Activated naive CD8-positive, alpha-beta T cell treated with anti-CD3 and anti-CD28 coated beads, Interleukin-2, amount 50 U/mL, for 16 hours (primary cell): ENCODE data around the gene NDUFB5.
A peak's percentile ranks its signal among the peaks of the same experiment; 100 is the strongest.
"Not testable (repeated sequence)": the region's sequence is repeated elsewhere in the genome, so short reads cannot be mapped to it uniquely, and the experiment has no call there.

Experiments used
- DNase-seq: peaks from one replicate; pipeline ENCODE4 v3.0.0-alpha.2; 2020; ENCODE audit warnings: low read depth, low spot score

NDUFB5 gene

GRCh38 chr3:179630753-179631451 is 26.3 kb downstream of the NDUFB5 start:
- no peak for DNase-seq

- no peak for DNase-seq
Observed at GRCh38 chr3:179640469-179640868, 35.9 kb downstream of the NDUFB5 start.

DNA sequence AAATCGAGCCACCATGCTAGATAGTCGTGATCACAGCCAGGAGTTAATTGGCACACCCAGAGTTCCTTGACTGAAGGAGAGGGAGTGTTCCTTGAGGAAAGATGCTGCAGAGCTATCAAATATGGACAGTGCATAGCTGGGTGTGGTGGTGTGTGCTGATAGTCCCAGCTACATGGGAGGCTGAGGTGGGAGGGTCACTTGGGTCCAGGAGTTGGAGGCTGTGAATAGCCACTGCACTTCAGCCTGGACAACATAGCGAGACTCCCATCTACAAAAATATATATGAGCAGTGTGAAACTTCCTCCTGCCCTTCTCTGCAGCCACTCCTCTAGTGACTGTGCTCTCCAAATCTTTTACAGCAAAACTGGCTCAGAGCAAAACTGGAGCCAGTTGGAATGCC is 38.3 kb downstream of the NDUFB5 start:
- no peak for DNase-seq

DNA sequence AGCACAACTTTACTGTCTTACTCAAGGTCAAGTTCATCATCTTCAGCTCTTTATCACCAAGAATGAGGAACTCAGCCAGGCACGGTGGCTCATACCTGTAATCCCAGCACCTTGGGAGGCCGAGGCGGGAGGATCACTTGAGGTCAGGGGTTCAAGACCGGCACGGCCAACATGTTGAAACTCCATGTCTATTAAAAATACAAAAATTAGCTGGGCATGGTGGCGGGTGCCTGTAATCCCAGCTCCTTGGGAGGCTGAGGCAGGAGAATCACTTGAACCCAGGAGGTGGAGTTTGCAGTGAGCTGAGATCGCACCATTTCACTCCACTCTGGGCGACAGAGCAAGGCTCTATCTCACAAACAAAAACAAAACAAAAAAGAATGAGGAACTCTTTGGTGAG is 39.2 kb downstream of the NDUFB5 start:
- not testable (repeated sequence) for DNase-seq

GRCh38 chr3:179646177-179646576 is 41.6 kb downstream of the NDUFB5 start:
- no peak for DNase-seq

- no peak for DNase-seq
Observed at GRCh38 chr3:179651687-179652446, 47.3 kb downstream of the NDUFB5 start.

DNA sequence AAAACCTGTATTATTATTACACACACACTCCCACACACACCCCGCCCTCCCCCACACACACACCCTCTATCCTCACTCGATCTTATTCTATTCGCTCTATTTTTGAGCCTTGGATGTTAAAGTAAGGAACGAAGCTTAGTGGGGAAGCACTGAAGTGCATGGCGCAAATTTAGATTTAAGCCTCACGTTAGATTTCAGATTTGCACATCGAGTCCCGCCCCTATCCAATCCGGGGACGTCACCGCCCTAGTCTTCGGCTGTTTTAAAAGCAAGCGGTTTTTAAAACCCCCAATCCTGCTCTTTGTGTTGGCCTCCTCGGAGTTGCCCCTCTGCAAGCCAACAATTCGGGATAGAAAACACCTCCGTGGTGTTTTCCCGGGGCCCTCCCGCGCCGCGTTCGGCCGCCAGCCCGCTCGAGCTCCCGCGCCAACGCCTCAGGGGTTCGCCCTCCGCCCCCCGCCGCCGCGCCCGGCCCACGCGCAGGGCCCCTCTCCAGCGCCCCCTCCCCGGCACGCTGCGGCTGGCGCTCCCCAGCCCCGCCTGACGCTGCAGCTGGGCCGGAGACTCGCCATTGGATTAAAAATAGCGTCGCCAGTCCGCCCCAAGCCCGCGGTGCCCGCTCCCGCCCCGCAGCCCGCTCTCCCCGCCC is 48.0 kb downstream of the NDUFB5 start, which contains the start of gene USP13:
USP13 (plus strand) TSS at position 594 of the 649 bp plus-strand sequence. CDS start 186 bp downstream, outside the sequence.
- peak; percentile 14 for DNase-seq

- peak; percentile 16 for DNase-seq
Observed at GRCh38 chr3:179653096-179653797, 48.7 kb downstream of the NDUFB5 start.

DNA sequence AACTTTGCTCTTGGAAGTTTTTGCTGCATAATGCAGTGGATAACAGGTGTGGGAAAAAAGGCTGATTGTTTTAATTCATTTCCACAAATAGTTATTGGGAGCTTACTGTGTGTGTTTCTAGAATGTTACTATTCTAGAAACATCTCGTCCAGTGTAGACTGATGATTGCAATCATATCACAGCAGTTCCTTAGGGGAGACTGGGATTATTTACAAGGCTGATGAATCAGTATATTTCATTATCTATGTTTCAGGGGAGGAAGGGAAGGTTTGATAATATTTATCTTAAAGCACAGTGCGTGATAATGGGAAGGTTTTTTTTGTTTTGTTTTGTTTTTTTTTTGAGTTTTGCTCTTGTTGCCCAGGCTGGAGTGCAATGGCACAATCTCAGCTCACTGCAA is 50.6 kb downstream of the NDUFB5 start:
- DNase-seq = no peak

DNA sequence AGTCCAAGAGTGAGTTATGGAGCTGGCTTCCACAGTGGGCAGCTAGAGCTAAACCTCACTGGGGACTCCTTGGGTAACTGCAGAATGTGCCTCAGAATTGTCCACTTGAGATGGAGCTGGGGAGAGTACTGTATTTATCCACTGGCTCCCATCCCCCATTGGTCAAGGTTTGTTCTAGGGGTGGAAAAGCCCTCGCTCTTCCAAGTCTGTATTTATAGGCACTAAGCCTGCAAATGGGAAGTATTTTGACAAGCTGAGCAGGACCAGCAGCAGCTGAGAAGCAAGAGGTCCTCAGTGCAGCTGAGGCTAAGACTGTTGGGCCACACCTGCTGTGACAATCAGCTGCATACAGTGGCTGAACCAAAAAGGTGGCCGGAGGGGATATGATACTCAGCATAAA is 54.0 kb downstream of the NDUFB5 start:
- DNase-seq = no peak

DNA sequence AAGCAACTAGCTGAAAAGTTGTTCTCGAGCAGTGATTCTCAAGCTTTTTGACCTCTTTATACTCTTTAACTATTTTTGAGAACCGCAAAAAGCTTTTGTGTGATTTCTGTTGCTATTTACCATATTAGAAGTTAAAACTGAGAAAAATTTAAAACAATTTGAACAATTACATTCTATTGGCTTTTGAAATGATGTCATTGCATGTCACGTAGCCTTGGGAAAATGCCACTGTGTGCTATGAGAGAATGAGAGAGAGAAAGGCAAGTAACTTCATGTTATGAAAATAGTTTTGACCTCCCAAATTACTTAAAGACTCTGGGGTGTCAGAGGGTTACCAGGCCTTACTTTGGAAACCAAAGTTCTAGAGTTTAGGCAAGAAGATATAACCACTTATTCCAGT is 56.3 kb downstream of the NDUFB5 start:
- DNase-seq = no peak

- DNase-seq = no peak
Observed at GRCh38 chr3:179661777-179662176, 57.2 kb downstream of the NDUFB5 start.

GRCh38 chr3:179663093-179663492 is 58.5 kb downstream of the NDUFB5 start:
- no peak for DNase-seq

DNA sequence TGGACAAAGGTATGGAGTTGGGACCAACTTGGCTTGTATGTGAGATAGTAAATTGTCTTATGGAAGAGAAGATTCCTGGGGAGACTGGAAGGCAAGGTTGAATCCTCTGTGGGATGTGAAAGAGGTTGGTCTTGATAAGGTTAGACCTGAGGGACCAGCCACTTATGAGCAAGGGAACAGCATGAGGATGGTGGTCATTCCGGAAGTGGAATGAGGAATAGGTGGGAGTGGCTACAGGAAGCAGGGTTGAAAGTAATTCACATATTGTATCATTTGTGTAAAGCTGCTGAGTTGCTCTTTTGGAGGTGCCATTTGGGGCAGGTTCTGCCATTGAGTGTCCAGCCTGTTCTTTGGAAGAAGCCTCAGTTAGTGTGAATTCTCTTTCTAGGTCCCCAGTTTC is 61.4 kb downstream of the NDUFB5 start:
- DNase-seq = no peak

GRCh38 chr3:179666436-179667035 is 61.9 kb downstream of the NDUFB5 start:
- DNase-seq = no peak

DNA sequence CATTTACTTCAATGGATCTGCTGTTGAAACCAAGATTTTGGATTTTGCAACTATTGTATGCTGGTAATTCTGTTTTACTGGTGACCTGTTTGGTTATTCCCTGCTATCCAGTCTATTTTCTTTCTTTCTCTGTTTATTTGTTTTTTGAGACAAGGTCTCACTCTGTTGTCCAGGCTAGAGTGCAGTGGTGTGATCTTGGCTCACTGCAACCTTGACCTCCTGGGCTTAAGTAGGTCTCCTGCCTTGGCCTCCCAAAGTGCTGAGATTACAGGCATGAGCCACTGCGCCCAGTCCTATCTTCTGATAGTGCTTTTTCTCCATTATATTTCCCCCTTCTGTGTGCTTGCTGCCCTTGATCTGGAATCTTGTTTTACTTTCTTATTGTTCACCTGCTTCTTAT is 63.8 kb downstream of the NDUFB5 start:
- no peak for DNase-seq

GRCh38 chr3:179670311-179670710 is 65.7 kb downstream of the NDUFB5 start:
- no peak for DNase-seq

GRCh38 chr3:179671309-179671708 is 66.7 kb downstream of the NDUFB5 start:
- DNase-seq = no peak

GRCh38 chr3:179671747-179672242 is 67.2 kb downstream of the NDUFB5 start:
- no peak for DNase-seq

DNA sequence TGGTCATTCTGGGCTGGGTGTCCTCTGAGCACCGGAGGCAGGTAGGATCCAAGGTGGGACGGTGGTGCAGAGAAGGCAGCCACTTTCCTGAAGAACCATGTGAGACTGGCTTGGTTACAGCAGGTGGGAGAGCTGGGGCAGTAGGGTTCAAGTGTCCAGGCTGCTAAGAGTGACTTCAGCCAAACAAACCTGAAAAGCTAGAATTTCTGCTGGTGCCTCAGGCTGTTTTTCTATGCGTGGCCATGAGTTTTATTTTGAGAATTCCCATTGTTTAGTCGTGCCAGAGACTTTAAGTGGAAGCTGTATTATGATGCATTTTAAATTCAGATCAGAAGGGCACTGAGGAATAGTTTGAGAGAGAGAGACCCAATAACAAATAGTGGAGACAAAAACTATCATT is 68.3 kb downstream of the NDUFB5 start:
- no peak for DNase-seq

- DNase-seq = no peak
Observed at GRCh38 chr3:179673523-179673922, 68.9 kb downstream of the NDUFB5 start.
